ENCODE measurements around the gene EFNA1. TPM values are rescaled to one million over a fixed set of nuclear protein-coding genes. Genes with fewer than 3 reads are reported as not detected.

Gene EFNA1
- total RNA-seq, 1 donor from 2014 or later, result not detected

- Mint-ChIP-seq H3K27me3 (no peaks in the 10 kb centered on the region), H3K27ac (peak overlapping the region; percentile 70), H3K4me3 (no peak overlapping the region), H3K36me3 (ENCODE audit: low read depth) (no peaks in the 10 kb centered on the region), H3K9me3 (no peaks in the 10 kb centered on the region), H3K4me1 (peaks cover 28% of the 10 kb centered on the region)
- TF ChIP-seq CTCF (IDR thresholded peaks at IDR 0.05), result no peak
- CTCF ChIA-PET, result interaction anchor here (1.6 to 3.2 kb wide), 4 partner anchors 7 to 11 kb away, joined by 3 to 15 read pairs (median 10); partner anchors contain the start of gene KRTCAP2
- DNase-seq, result no peak
- ATAC-seq (ENCODE audit: low read depth), result no peak
- intact Hi-C loops (cut with micrococcal nuclease), result no loop called here
- POLR2A ChIA-PET, result interaction anchor here (0.7 to 3.1 kb wide), 5 partner anchors 10 to 40 kb away, joined by 3 to 25 read pairs (median 4); partner anchors contain the start of gene KRTCAP2
These were observed 56.7 kb downstream of the EFNA1 start for GRCh38 chr1:155184351-155184811.

Other genes with a start within 250 kb of the EFNA1 start
- 24.6 and 26.3 TPM in 2 replicates for gene PMVK, start 191.2 kb upstream of the EFNA1 start, total RNA-seq
- gene PBXIP1, start 171.8 kb upstream of the EFNA1 start, total RNA-seq, result 42.4 and 43.2 TPM in 2 replicates
- 33.1 and 38.1 TPM in 2 replicates for gene PYGO2, start 166.1 kb upstream of the EFNA1 start, total RNA-seq
- gene SHC1, start 157.1 kb upstream of the EFNA1 start, total RNA-seq, result 59.3 and 60.9 TPM in 2 replicates
- gene CKS1B, start 153.2 kb upstream of the EFNA1 start, total RNA-seq, result 25.3 and 26.6 TPM in 2 replicates
- 64.1 and 69.0 TPM in 2 replicates for gene FLAD1, start 144.5 kb upstream of the EFNA1 start, total RNA-seq
- gene LENEP, start 134.3 kb upstream of the EFNA1 start, total RNA-seq, result 1.8 and 2.4 TPM in 2 replicates
- gene ZBTB7B, start 125.1 kb upstream of the EFNA1 start, total RNA-seq, result 56.2 and 56.6 TPM in 2 replicates
- gene DCST2, start 94.1 kb upstream of the EFNA1 start, total RNA-seq, result 1.0 TPM in 1 of 2 replicates, not detected in the other
- gene DCST1, start 94.1 kb upstream of the EFNA1 start, total RNA-seq, result not detected in 2 replicates
- 11.3 and 13.7 TPM in 2 replicates for gene ADAM15, start 76.6 kb upstream of the EFNA1 start, total RNA-seq
- gene EFNA4, start 64.1 kb upstream of the EFNA1 start, total RNA-seq, result 7.8 and 9.5 TPM in 2 replicates
- 1.2 and 1.7 TPM in 2 replicates for gene EFNA3, start 49.0 kb upstream of the EFNA1 start, total RNA-seq
- 77.3 and 85.2 TPM in 2 replicates for gene SLC50A1, start 8.0 kb downstream of the EFNA1 start, total RNA-seq
- 33.2 and 36.8 TPM in 2 replicates for gene DPM3, start 12.7 kb downstream of the EFNA1 start, total RNA-seq
- gene KRTCAP2, start 45.4 kb downstream of the EFNA1 start, total RNA-seq, result 128 and 132 TPM in 2 replicates
- 1.2 and 1.9 TPM in 2 replicates for gene TRIM46, start 46.0 kb downstream of the EFNA1 start, total RNA-seq
- 9.7 and 15.3 TPM in 2 replicates for gene THBS3, start 80.0 kb downstream of the EFNA1 start, total RNA-seq
- gene MTX1, start 80.8 kb downstream of the EFNA1 start, total RNA-seq, result 36.7 and 38.2 TPM in 2 replicates
- gene ENTREP3, start 127.6 kb downstream of the EFNA1 start, total RNA-seq, result 13.7 and 14.8 TPM in 2 replicates
- gene SCAMP3, start 134.5 kb downstream of the EFNA1 start, total RNA-seq, result 71.8 and 78.6 TPM in 2 replicates
- gene CLK2, start 145.6 kb downstream of the EFNA1 start, total RNA-seq, result 109 and 112 TPM in 2 replicates
- gene HCN3, start 149.6 kb downstream of the EFNA1 start, total RNA-seq, result 2.7 TPM in 2 replicates
- 0.18 TPM in 1 of 2 replicates, not detected in the other for gene PKLR, start 173.6 kb downstream of the EFNA1 start, total RNA-seq
- gene FDPS, start 181.0 kb downstream of the EFNA1 start, total RNA-seq, result 241 and 242 TPM in 2 replicates
- 15.0 TPM in 2 replicates for gene RUSC1, start 193.0 kb downstream of the EFNA1 start, total RNA-seq